Suppressor macrophage treated with lipopolysaccharide for 4 hours (primary cell): ENCODE measurements around the gene LRCH1.
A peak's percentile ranks its signal among the peaks of the same experiment; 100 is the strongest.

Experiments
- DNase-seq: peaks from one replicate; pipeline ENCODE4 v3.0.0-alpha.2; 2020

LRCH1 gene

DNA sequence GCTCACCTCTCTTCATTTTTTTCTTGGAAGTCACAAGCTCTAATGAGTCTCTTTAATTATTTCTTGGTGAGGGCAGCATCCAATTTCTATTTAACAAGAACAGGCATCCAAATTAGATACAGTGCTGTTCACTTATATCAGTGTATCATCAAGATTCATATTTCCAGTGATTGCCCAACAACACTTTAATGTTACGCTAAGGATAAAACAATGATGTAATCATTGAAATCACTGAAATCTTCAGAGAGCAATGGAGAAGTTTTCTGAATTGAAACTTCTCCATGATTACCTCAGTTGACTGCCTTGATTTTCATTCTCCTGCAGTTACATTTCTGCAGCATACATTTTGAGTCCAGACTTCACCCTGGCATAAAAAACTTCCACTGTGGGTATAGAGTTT, 17.1 kb upstream of the LRCH1 start:
- DNase-seq: peak; percentile 72

- DNase-seq: no peak
Measured at GRCh38 chr13:46536341-46536740, 16.6 kb upstream of the LRCH1 start.

GRCh38 chr13:46539231-46539630, 13.7 kb upstream of the LRCH1 start:
- no peak for DNase-seq

DNA sequence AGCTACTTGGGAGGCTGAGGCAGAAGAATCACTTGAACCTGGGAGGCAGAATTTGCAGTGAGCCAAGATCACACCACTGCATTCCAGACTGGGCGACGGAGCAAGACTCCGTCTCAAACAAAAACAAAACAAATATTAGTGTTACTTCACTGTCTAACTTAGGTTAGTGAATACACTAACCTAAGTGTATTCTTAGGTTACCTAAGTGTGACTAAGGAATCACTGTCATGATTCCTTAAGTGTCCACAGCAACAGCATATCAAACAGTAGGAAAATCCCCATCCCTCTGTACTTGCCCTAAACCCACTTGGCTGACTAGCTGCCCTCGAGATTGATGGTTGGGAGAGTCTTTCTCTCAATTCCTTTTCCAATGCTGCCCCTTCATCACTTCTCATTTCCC, 11.8 kb upstream of the LRCH1 start:
- DNase-seq: no peak

- DNase-seq: no peak
Measured at GRCh38 chr13:46542833-46543232, 10.1 kb upstream of the LRCH1 start.

- peak; percentile 39 for DNase-seq
Measured at GRCh38 chr13:46543287-46543686, 9.7 kb upstream of the LRCH1 start.

DNA sequence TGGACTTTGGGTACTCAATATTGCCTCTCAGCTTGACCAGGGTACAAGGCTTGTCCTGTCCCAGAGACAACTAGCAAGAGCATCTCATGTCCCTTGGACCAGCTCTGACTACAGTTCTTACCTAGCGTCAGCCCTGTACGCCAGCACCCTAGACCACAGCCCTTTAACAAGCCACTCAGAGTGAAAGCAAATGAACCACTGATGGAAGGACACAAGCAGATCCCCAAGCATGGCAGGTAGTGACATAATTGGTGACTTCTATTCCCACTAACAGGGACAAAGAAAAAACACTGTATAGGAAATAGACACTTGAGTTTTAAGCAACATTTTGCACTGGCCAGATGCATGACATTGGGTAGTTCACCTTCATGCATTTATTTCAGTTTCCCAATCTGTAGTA, 8.8 kb upstream of the LRCH1 start:
- DNase-seq: no peak

DNA sequence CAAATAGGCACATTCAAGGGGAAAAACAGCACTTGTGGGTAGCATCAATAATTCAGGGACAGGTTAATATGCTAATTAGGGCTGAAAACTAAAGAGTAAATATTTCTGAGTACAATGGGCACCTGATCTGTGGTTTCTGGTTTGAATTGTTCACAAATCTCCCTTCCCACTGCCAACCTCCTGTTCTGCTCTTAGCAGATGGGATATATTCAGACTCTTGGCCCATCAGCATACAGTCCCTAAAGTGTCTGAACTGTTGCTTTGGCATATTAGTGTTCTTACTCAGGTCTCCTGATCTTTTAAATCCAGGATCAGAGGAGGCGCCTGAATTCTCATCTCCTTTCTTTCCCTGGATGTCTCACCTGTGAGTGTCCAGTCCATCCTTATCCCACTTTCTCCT, 8.2 kb upstream of the LRCH1 start:
- DNase-seq: no peak

- DNase-seq: no peak
Measured at GRCh38 chr13:46546084-46546768, 6.7 kb upstream of the LRCH1 start.

DNA sequence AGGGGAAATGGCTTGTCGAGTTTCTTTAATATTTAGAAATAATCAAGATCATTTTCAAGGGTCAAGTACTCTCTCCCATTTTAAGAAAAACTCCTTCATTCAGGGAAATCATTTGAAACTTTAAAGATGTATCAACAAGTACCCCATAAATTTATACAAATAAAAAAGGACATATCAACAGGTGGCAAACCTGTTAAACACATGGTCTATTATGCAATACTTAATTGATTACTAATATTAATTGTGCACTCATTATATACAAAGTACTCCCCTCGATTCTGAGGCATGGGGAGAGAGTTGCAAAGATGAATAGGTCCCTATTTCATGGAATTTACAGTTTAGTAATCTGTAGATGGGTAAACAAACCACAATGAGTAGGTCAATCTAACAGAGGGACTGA, 2.1 kb upstream of the LRCH1 start:
- no peak for DNase-seq

DNA sequence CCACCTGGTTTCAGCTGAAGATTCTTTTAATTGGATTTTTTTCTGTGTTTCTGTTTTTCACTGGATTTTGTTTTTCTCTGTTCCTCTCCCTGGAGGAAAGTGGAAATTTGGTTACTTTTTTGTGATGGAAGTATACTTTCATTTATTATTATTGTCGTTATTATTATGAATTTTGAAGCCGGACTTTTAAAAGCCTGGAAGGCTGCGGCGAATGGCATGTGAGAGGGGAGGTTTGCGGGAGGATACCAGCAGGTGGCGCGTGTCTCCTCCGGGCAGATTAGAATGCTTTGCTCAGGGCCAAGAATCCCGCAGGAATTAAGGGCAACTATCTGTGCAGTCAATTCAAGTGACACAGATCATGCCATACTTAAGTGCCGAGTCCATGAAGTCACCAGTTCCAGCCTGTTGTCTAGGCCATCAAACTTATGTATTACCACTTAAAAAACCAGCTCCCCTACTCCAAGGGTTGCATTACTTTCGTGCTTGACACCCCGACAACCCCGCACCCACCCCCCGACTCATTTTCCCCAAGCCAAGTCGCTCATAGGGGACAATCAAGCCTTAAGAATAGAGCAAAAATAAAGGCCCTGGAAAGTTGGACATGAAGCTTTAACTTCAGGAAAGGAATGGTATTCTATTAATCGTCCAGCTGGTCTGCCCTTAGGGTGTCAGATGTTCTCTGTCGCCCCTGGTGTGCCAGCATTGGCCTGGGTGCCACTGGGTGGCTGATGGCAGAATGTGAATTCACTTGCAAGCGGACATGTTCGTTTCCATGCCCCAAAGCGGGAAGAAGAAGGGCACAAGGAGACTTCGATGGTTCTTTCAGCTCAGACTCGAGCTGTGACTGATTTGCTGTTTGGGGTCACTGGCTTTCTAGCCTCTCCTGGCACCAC, 1.3 kb upstream of the LRCH1 start:
- peak; percentile 87 for DNase-seq

- DNase-seq: no peak
Measured at GRCh38 chr13:46552303-46552682, 677 bp upstream of the LRCH1 start.

DNA sequence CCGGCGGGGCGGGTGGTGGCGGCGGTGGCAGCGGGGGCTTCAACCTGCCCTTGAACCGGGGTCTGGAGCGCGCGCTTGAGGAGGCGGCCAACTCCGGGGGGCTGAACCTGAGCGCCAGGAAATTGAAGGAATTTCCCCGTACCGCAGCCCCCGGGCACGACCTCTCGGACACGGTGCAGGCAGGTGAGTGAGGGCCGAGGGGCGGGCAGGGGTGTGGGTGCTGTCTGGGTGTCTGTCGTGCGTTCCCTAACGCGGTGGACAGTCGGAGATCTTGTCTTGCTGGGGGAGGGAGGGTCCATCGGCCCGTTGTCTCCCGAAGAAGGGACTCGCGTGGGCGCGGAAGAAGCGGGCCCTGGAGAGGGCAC, 533 bp downstream of the LRCH1 start:
- DNase-seq: no peak

- DNase-seq: peak; percentile 90
Measured at GRCh38 chr13:46553886-46554858, 1.2 kb downstream of the LRCH1 start.

DNA sequence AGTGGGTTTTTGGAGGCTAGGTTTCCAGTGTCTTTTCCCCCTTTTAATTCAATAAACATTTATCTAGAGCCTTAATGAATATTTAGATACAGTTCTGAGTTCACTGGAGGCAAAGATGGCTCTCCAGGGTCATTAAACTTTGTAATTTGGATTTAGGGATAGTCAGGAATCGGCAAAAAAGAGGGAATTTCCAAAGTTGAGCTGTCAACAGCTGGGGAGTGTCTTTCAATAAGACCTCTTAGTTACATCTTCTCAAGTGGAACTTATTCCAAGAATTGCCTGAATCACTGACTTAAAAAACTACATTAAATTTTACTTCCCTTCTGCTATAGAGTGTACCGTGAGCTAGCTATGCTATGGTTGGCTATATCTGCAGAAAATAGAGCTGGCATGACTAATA, 2.0 kb downstream of the LRCH1 start:
- peak; percentile 58 for DNase-seq

DNA sequence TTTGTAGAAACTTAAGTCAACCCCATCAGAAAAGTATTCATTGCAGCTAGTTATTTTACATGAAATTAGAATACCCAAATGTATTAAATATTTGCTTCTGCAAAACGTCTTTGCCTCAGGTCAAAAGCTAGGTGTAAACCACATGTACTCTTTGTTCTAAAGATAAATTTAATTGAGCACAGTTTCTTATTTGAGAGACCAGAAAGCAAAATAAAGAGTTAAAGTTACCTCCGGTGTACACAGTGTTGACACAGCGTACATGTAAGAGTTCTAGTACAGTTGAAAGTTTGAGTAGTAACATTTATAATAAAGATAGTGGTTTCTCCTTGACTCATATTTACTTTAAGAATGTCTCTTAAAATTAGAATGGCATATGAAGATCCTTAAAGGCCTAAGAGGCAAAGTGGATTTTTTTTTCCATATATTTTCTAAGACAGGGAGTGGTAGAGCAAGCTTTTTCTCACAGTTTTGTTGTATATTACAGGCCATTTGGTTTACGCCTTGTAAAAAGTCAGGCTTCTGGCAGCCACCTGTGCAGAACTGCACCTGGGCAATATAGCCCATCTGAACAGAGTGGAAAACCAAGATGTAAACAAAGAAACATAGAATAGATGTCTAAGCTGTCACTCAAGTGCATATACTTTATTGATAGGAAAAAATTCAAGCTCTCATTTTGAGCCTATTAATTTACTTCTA, 2.9 kb downstream of the LRCH1 start:
- DNase-seq: no peak

DNA sequence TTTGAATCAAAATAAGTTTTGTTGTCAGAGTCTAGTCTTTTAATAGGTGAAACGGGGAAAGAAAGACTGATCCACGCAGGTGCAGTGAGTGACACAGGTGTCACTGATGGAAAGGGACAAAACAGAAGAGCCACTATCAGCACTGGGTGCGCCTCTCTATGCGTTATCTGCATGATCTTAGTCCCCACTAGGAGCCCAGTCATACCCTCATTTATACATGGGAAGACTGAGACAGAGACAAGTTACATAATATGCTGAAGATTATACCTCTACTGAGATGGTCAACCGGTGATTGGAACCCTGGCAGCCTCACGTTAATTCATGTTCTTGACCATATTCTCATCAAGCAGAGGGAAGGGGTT, 3.4 kb downstream of the LRCH1 start:
- DNase-seq: no peak

DNA sequence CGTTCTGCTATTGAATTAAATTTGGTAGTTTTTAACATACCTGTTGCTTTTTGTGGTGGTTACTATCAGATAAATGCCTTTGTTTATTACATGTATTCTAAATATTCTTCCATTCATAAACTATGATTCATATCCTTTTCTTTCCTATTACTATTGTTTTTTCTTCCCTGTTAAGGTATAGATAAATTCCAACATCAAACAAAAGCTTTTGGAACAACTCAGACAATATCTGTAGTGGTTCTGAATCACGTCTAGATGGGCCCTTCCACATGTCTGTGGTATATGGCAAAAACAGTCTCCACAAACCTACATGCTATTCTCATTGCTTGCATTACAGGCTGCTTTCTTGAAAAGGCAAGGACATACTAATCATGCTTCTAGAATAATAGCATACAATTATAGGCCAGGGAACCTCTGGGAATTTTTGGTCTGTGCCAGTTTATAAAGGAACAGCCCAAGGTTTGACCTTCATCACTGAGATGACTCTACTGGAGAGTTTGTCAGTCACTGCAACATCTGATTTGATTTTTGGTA, 6.4 kb downstream of the LRCH1 start:
- no peak for DNase-seq

GRCh38 chr13:46560778-46561177, 7.8 kb downstream of the LRCH1 start:
- no peak for DNase-seq

GRCh38 chr13:46561286-46561685, 8.3 kb downstream of the LRCH1 start:
- DNase-seq: no peak

DNA sequence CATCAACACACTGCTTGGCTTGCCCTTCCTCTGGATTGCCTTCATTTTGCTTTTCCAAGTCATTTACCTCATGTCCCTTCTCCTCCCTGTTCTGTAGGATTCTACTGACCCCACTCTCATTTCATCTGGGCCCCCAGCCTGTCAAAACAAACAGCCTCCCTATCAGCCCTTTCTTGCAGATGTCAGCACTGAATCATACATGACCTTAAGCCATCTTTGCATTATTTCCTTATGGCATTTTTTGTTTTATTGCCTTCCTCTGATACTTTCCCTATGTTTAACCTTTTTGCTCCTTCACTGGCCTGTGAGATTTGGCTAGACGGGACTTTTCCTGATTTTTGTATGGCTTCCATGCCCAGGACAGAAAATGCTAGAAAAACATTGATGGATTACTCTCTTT, 8.7 kb downstream of the LRCH1 start:
- no peak for DNase-seq

- DNase-seq: no peak
Measured at GRCh38 chr13:46562152-46562551, 9.2 kb downstream of the LRCH1 start.

GRCh38 chr13:46562581-46562980, 9.6 kb downstream of the LRCH1 start:
- no peak for DNase-seq
